ENCODE results near the gene GABBR2.
"Not testable (repeated sequence)": the region's sequence is repeated elsewhere in the genome, so short reads cannot be mapped to it uniquely, and the experiment has no call there.

Gene GABBR2

DNA sequence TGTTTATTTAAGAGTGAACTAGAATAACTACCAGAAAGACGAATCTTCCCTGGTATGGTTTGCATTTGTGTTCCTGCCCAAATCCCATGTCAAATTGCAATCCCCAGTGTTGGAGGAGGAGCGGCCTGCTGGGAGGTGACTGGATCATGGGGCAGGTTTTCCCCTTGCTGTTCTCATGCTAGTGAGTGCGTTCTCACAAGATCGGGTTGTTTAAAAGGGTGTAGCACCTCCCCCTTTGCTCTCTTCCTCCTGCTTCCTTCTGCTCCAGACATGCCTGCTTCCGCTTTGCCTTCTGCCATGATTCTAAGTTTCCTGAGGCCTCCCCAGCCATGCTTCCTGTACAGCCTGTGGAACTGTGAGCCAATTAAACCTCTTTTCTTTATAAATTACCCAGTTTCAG lies 242.9 kb downstream of the GABBR2 start:
- DNase-seq: no peak

DNA sequence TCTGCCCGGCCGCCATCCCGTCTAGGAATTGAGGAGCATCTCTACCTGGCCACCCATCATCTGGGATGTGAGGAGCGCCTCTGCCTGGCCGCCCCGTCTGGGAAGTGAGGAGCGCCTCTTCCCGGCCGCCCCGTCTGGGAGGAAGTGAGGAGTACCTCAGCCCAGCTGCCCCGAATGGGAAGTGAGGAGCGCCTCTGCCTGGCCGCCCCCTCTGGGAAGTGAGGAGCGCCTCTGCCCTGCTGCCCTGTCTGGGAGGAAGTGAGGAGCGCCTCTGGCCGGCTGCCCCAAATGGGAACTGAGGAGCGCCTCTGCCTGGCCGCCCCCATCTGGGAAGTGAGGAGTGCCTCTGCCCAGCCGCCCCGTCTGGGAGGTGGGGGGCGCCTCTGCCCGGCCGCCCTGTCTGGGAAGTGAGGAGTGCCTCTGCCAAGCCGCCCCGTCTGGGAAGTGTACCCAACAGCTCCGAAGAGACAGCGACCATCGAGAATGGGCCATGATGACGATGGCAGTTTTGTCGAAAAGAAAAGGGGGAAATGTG lies 244.5 kb downstream of the GABBR2 start:
- not testable (repeated sequence) for DNase-seq

DNA sequence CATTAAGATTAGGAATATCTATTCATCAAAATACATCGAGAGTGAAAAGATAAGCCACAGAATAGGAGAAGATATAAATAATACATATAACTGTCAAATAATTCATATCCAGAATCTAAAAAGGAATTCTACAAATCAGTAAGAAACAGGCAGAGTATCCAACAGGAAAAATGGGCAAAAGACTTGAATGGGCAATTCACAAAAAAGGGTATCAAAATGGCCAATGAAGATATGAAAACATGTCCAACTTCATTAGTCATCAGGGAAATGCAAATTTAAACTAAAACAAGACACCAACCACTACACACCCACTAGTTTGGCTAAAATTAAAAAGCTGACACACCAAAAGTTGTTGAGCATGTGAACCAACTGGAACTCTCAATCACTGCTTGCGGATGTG lies 246.4 kb downstream of the GABBR2 start:
- DNase-seq: no peak

DNA sequence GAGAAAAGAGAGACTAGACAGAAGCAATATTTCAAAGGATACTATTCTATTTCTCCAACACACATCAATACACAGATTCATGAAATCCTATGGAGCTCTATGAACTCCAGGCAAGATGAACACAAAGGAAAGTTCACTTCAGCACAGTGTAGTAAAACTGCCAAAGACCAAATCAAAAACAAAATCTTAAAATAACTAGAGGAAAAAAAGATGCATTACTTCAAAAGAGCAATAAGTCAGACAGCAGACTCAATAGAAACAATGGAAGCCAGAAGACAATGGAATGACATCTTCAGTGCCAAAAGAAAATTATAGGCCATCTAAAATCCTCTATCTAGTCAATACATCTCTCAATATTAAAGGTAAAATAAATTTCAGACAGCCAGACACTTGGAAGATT lies 248.0 kb downstream of the GABBR2 start:
- DNase-seq: no peak

DNA sequence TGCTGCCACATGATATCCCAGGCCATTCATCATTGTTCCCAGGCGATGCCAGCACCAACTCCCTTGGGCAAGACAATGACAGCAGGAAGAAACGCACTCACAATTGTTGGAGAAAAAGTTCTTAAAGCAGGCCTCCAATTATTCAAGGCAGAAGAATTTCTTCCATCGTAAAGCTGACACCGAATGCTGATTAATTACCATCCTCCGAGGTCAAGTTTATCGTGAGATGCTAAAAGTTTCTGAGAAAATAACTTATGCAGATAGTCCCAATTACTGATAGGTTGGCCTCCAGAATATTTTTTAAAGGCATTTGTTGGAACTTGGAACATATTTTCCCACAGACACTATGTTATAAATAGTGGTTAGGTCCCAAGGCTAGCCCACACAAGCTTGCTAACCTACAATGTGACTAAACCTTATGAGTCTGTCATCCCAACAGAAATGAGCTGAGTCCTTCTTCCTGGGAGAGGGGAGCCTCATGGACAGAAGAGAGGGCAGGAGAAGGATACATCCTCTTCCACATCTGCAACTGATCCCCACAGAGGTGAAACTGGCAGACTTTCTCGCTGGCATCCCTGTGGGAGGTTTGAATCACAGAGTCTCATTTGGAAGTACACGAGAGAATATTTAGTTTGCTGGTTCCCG lies 250.9 kb downstream of the GABBR2 start:
- no peak for DNase-seq

DNA sequence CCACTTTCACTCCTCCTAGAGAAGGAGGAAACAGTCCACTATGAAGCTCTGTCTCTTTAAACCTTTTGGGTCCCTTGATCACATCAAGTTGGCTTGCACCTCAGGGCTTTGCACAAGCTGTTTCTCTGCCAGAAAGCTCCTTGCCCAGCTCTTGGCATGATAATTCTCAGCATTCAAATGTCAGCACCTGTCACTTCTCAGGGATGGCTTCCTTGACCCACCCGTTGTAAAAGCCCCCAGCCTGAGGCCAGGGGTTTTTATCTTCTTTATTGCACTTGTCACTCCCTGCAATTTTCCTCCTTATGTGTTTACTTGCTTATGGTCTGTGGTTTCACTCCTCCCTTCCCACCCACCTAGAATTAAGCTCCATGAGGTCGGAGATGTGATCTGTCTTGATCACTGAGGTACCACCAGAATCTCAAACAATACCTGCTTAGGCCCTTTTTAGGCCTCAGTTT lies 252.6 kb downstream of the GABBR2 start:
- DNase-seq: no peak

DNA sequence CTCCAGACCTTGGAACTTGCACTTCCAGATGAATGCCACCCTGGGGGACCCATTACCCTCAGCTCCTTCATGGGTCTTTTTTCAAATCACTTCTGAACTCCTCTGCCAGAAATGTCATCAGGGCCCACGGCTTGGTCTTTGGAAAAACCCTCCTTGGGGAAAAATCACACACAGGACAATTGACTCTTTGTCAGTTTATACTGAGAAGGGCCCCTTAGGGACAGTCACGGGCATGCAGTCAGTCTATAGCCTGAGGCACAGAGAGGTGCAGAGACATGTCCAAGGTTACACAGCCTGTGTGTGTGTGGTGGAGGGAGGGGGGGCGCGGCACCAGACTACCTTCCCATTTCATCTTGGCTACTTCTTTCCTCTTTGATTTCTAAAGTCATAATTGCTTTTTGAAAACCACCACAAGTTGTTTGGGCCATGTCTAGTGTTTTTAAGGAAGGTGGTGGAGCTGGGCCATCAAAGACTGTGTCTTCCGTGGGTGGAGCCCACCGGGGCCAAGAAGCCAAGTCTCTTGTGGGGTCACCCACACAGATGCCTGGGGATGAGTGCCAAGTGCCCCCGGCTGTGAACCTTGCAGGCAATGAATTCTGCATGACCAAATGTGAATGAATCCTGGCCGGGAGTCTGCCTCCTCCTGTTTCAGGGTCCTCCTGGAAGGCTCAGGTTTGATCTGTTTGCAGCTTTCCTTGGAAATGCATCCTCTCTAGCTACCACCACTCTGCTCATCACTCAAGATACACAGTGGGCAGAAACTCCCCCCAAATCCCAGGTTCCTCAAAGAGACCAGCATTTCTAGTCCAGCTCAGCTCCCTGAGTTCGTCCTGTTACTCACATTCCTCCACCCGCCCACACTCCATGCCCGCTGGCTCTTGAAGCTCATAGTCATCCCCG lies 253.2 kb downstream of the GABBR2 start:
- no peak for DNase-seq

DNA sequence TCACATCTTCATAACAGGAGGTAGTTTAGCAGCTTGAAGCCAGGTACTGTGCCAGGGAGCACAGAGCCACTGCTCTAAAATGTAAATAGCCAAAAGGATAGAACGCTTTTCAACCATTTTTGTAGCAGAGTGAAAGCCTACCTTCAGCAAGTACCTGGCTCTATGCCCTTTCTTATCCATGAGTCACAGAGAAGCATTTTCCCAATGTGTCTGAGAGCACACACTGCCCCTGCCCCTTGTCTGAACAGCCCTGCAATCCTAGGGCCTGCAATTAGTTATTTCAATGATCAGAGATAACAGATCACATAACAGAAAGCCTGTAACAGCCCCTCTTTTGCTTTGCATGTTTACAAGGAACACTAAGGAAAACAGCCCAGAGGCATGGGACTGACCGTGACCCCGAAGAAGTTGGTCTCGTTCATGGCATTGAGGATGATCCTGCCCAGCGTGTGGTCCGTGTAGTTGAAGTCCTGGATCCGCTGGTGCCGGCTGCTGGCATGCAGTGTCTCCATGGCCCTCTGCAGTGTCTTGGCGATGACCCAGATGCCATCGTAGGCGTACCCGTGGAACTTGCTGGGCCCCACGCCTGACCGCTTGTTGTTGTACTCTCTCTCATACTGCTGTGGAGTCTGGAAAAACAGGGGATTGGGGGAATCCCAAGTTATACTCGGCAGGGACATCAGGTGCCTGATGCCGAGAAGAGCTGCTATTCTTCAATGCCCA lies 255.0 kb downstream of the GABBR2 start:
- no peak for DNase-seq

DNA sequence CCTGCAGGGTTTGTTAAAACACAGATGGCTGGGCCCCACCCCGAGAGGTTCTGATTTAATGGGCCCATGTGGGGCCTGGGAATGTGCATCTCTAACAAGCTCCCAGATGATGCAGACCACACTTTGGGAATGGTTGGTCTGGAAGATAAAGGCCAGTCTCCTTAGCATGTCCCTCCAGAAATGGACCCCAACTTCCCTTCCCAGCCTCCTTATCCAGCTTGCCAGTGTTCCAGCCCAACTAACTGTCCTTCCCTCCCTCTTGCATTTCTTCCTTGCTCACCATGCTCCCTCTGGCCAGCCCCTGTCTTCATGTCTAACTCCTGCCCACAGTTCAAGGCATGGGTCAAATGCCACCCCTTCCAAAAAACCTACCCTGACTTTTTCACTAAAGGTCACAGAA lies 257.2 kb downstream of the GABBR2 start:
- DNase-seq: no peak

DNA sequence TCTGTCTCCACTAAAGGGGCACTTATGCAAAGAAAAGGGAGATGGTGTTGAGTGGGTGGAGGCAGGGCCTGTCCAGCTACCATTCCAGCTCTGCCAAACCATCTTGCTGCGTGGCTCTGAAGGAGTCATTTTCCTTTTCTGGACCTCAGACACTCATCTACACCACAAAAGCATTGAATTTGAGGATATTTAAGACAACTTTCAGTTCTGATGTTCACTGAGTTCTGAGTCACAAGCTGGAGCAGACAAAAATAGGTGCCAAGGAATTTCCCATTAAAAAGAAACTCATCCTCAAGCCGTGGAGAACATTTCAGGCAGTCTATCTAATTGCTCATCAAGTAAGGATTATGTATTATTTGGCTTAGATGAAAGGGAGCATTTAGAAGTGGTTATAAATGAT lies 258.2 kb downstream of the GABBR2 start:
- no peak for DNase-seq

DNA sequence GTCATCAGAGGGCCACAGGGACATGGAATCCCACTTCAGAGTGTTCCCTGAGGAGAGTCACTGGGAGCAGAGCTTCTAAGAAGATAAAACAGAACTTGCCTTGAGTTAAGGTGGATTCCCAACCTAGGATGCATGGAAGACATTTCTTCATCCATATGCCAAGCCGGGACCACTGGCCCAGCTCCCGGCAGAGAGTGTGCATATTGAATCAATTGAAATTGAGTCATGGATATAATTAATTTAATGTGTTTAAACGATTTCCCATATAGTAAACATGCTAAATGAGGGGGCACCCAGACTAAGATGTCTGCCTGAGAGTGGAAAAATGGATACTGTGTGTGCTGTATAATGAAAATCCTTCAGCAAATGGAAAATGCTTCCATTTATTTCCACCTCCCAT lies 258.9 kb downstream of the GABBR2 start:
- no peak for DNase-seq

DNA sequence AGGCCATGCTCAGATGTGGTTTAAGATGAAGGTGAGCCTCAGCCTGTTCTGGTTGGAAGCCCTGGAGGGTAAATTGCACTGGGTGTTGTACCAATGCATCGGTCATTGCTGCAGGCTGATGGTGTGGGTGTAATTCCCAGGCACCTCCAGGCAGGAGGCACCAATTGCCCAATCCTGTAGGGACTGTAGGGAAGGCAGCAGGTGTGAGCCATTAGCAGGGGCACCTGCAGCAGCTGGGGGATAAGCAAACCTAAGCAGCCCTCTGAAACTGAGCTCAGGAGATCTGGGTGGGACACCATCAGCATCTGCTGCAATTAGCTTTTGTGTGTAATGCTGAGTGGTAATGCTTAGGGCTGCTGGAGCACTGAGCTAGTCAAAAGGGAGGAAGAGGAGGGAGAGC lies 263.2 kb downstream of the GABBR2 start:
- no peak for DNase-seq

DNA sequence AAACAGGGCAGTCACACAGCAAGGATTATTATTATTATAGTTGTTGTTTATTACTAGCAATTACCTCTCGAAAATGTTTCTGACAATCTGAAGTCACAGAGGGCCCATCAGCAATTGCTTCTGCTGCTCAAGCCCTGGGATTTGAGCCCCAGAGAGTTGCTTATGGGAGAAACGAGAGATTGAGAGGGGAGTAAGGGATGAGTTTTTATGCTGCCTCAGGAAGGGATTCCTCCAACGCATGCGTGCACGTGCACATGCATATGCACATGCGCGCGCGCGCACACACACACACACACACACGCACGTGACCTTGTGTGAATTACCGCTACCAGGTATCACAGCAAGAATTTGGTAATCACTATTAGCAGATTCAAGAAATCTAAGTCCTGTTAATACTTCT lies 264.1 kb downstream of the GABBR2 start:
- DNase-seq: no peak

DNA sequence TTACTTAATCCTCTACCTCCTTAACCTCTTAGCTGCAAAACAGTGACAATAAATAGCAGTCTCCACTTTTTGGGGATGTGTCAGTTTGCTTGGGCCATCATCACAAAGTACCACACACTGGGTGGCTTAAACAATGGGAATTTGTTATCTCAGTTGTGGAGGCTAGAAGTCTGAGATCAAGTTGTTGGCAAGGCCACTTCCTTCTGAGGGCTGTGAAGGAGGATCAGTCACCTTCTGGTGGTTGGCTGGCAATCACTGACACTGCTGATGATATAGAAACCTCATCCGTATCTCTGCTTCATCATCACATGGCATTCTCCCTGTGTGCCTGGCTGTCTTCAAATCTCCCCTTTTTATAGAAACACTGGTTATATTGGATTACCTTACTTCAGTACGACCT lies 266.2 kb downstream of the GABBR2 start:
- no peak for DNase-seq

DNA sequence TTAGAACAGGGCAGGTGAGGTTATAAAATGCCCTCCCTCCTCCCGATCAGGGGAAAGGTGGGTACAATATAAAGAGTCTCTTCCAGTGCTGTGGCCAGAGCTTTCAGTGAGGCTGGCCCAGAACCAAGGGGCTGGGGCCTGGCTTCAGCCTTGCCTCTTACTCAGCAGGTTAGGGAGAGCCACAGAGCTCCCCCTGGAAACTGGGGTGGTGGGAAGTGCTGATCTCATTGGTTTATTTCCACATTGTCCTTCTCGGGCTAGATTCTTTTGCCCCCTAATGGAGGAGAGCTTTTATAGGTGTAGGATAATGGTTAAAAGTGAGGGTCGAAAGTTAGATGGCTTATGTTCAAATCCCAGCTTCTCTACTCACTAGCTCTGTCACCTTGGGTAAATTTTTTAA lies 266.6 kb downstream of the GABBR2 start:
- DNase-seq: no peak

DNA sequence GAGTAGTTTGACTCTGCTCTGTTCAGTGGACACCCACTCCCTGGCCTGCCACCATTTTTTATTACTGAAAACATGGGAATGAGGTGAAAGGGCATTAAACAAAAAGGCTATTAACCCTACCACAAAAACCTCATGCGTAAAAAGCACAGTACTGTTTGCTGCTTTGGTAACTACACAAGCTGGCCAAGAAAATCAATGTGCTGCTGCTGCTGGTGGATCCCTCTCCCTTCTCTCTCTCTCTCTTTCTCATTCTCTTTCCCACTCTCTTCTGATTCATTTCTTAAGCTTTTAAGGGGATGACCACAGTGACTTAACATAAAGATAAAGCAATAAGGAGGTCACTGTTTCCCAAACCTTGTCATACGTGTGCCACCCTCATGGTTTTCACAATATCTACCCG lies 270.1 kb downstream of the GABBR2 start:
- no peak for DNase-seq

DNA sequence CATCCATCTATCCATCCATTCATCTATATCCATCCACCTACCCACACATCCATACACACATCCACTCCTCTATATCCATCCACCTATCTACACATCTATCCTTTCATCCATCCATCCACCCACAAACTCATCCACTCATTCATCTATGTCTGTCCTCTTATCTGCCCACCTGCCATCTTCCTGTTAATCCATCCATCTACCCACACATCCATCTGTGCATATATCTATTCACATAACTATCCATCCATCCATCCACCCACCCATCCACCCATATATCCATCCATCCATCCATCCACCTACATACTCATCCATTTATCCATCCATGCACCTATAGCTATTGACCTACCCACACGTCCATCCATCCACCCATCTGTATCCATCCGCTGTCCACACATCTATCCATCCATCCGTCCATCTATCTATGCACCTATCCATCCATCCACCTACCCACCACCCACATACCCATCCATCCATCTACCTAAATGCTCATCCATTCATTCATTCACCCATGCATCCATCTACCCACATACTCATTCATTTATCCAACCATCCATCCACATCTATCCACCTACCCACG lies 271.2 kb downstream of the GABBR2 start:
- DNase-seq: no peak

DNA sequence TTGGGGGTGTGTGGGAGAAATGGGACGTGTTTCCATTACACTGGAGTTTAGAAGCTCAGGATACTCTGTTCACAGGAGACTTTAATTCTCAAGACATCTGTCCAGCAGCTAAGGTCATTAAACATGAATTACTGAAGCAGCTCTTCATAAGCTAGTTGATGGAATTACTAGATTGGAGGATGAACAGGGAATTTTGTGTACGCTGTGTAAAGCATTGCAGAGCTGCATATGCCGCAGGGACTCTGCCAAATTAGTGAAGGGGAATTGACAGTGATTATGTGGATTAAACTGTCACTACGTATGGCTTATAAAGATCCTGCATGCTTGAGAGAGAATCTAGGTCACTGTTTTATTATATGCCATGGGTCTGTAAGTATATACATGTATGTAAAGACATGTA lies 275.8 kb downstream of the GABBR2 start:
- DNase-seq: no peak

DNA sequence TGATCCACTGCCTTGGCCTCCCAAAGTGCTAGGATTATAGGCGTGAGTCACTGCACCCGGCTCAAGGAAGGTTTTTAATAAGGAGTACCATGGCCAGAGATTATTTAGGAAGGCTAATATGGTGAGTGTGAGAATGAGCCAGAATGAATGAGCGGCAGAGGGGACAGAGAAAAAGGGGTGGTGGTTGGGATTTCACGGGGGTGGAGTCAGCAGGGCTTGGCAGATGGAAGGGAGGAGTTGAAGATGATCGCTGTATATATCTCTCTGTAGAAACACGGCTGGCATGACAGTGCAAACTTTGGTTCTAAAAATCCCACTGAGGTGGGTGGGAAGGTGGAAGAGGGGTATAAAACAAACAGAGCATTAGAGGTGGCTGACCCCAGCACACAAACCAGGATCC lies 276.6 kb downstream of the GABBR2 start:
- DNase-seq: no peak

DNA sequence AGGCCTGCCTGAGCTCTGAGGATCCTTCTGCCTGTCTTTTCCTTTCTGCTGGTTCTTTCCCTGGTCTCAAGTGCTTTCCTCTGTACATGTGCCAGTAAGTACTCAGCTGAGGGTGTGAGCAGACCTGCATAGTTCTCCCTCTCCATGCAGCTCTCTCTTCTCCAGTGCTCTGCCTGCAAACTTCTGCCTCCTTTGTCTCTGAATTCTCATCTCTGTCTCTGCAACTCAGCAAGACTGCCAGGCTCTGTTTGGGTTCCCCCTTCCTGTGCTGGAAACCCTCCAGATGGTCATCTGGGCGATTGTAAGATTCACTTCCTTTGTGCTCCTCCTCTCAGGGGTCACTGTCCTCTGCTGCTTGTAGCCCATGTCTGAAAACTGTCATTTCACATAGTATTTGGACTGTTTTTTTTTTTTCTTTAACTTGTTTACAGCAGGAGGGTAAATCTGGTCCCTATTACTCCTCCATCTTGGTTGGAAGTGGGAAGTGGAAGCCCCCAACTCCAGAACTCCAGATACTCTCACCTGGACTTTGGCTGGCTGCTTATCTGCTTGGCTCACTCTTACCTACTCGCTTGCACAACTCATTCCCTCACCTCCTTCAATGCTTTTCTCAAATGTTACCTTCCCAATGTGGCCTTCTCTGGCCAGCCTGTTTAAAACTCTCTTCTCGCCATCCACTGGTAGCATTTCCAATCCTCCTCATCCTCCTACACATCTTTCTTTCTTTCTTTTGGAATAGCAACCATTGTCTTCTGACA lies 278.0 kb downstream of the GABBR2 start:
- no peak for DNase-seq

DNA sequence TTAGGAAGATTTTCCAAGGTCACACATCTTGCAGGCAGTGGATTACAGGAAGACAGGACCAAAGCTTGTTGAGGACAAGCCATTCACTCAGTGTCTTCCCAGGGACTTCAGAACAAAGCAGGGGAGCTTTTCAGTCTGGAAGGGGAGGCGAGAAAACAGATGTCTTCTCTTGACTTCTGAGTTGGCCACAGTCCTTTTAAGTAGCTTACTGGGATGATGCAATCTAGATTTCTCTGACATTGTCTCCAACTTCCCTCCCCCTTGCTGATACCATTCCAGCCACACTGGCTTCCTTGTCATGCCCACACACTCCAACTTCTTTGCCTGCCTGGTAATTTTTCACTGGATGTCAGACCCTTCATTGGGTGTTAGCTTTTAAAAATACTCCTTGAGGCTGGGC lies 279.1 kb downstream of the GABBR2 start:
- no peak for DNase-seq

DNA sequence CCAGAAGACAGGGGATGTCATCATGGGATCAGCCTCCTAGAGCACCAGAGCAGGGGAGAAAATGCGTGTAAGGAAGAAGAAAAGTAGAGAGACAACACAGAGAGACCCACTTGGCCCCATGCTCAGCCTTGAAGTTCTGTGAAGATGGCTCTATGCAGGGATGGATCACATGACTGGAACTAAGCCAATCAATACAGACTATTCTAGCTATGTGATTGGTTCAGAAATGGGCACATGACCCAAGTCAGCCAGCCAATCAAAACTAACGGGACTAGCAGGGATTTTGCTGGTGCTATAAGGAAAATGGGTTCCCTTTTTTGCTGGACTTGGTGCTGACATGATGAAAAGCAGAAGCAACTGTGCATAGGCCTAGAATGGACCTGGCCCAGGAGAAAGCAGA lies 280.3 kb downstream of the GABBR2 start:
- DNase-seq: no peak

All from stimulated activated CD4-positive, alpha-beta T cell treated with anti-CD3 and anti-CD28 coated beads, Interleukin-4, amount 100 ng/mL, for 4 hours (primary cell).